Fibroblast of lung (primary cell): Measurements from ENCODE around the gene MGAT4A. TPM values are rescaled to one million over a fixed set of nuclear protein-coding genes. Genes with fewer than 3 reads are reported as not detected.

Source experiments
- DNase-seq, 2 donors: peaks; one replicate each; pipeline versions ENCODE4 v3.0.0 to v3.0.0-alpha.2; 2010; ENCODE audit warnings: low read depth in 2 of 2
- H2AFZ ChIP-seq: 2 replicates; pipeline ENCODE4 v1.5.1; 2012; ENCODE audit warnings: low read length, control low read depth, inconsistent platforms
- H3K27ac ChIP-seq: 2 replicates; pipeline ENCODE4 v1.5.1; 2011; ENCODE audit warnings: low read length, control low read depth; ENCODE audit not compliant: insufficient read depth
- H3K27me3 ChIP-seq: 2 replicates; pipeline ENCODE4 v1.5.1; 2011; ENCODE audit warnings: mild to moderate bottlenecking, low read length; ENCODE audit not compliant: control insufficient read depth, insufficient read depth
- H3K36me3 ChIP-seq: 2 replicates; pipeline ENCODE4 v1.5.1; 2011; ENCODE audit warnings: low read length; ENCODE audit not compliant: control insufficient read depth, insufficient read depth
- H3K4me1 ChIP-seq: 2 replicates; pipeline ENCODE4 v1.5.1; 2011; ENCODE audit warnings: low read length; ENCODE audit not compliant: control insufficient read depth, insufficient read depth; ENCODE audit errors: extremely low read depth
- H3K4me2 ChIP-seq: 2 replicates; pipeline ENCODE4 v1.5.1; 2011; ENCODE audit warnings: low read length, control low read depth; ENCODE audit not compliant: insufficient read depth; ENCODE audit errors: extremely low read depth
- H3K4me3 ChIP-seq, 4 experiments: fragments of 200-600 bp in 1 of 4; sonication (generic) in 1 of 4; replicated peaks in 1 of 4; 2 replicates each; pipeline ENCODE4 v1.5.1; 2011 to 2016; ENCODE audit warnings: low read length in 4 of 4, low read depth in 3 of 4, mild to moderate bottlenecking in 3 of 4, control low read depth in 2 of 4, inconsistent platforms in 1 of 4, mixed read lengths in 1 of 4; ENCODE audit not compliant: insufficient read depth in 1 of 4; ENCODE audit errors: control extremely low read depth in 1 of 4
- H3K79me2 ChIP-seq: 2 replicates; pipeline ENCODE4 v1.5.1; 2012; ENCODE audit warnings: mild to moderate bottlenecking, low read length, inconsistent platforms; ENCODE audit not compliant: control insufficient read depth, insufficient read depth
- H3K9ac ChIP-seq: 2 replicates; pipeline ENCODE4 v1.5.1; 2011; ENCODE audit warnings: mild to moderate bottlenecking, low read length, control low read depth; ENCODE audit not compliant: insufficient read depth
- H3K9me3 ChIP-seq: 2 replicates; pipeline ENCODE4 v1.5.1; 2012; ENCODE audit warnings: low read depth, low read length; ENCODE audit not compliant: control insufficient read depth, insufficient read depth
- H4K20me1 ChIP-seq: 2 replicates; pipeline ENCODE4 v1.5.1; 2011; ENCODE audit warnings: low read length; ENCODE audit not compliant: control insufficient read depth, insufficient read depth; ENCODE audit errors: extremely low read depth
- EZH2 ChIP-seq: IDR thresholded peaks from 2 replicates; pipeline ENCODE4 v1.5.1; 2012; ENCODE audit warnings: low read length, control low read depth, mild to moderate bottlenecking; ENCODE audit errors: missing control alignments
- polyA plus RNA-seq, 2 donors: library from polyadenylated mRNA; depleted of rRNA in 1 of 2; stranded (reverse) in 1 of 2; unstranded in 1 of 2; fragments of >200 nt; gene quantifications; 2 replicates each; pipeline ENCODE4 v1.2.1, GENCODE V29; 2011 to 2012; ENCODE audit warnings: missing spikeins in 1 of 2
- total RNA-seq: library from RNA; depleted of rRNA; stranded (reverse); fragments of >200 nt; gene quantifications from 2 replicates; pipeline ENCODE4 v1.2.1, GENCODE V29; 2014
- TF ChIP-seq, protein P1 (sequence below), 2 donors: IDR thresholded peaks in 1 of 2; conservative IDR thresholded peaks in 1 of 2; 1 replicate in 1 of 2; 2 replicates in 1 of 2; pipeline ENCODE4 v1.5.1; 2011 to 2012; ENCODE audit warnings: low read length in 2 of 2, control low read depth in 1 of 2, inconsistent platforms in 1 of 2, low read depth in 1 of 2, mild to moderate bottlenecking in 1 of 2

MGAT4A gene
- total and polyA plus RNA-seq, 2 donors (not counting 1 experiment from before 2014, with no cell fraction given): 0.10 to 0.17 TPM

DNA sequence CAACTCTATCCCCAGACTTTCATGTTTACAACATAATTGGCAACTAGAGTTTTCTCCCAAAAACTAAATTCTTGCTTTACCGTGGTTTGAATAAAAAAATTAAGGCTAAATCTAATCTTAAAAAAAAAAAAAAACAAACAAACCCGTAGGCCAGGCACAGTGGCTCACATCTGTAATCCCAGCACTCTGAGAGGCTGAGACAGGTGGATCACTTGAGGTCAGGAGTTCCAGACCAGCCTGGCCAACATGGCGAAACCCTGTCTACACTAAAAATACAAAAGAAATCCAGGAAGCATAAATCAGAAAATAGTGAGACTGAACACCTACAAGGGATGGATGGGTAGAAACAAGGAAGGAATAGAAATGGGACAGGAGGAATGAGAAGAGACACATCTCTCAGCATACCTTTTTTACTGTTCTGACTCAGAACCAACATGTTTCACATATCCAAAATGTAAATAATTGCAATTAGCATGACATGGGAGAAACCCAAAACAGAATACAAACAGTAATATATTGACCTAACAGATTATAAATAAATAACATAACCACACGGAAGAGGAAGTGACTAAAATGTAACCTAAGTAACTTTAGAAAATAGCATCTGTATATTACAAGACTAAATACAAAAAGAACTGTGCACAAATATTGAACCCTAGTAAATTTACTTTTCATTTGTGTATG lies 17.5 kb downstream of the MGAT4A start:
- Histone ChIP-seq H3K4me3 (no peak overlapping the region), H3K9ac (no peak overlapping the region), H3K9me3 (no peaks in the 10 kb centered on the region), H2AFZ (no peak overlapping the region), H3K4me1 (no peaks in the 10 kb centered on the region), H3K4me2 (no peak overlapping the region), H3K79me2 (no peaks in the 10 kb centered on the region), H4K20me1 (no peaks in the 10 kb centered on the region), H3K36me3 (no peaks in the 10 kb centered on the region), H3K27ac (no peak overlapping the region), H3K27me3 (no peaks in the 10 kb centered on the region)
- DNase-seq: no peak
- no peak for TF ChIP-seq EZH2
- TF ChIP-seq, protein P1, sequence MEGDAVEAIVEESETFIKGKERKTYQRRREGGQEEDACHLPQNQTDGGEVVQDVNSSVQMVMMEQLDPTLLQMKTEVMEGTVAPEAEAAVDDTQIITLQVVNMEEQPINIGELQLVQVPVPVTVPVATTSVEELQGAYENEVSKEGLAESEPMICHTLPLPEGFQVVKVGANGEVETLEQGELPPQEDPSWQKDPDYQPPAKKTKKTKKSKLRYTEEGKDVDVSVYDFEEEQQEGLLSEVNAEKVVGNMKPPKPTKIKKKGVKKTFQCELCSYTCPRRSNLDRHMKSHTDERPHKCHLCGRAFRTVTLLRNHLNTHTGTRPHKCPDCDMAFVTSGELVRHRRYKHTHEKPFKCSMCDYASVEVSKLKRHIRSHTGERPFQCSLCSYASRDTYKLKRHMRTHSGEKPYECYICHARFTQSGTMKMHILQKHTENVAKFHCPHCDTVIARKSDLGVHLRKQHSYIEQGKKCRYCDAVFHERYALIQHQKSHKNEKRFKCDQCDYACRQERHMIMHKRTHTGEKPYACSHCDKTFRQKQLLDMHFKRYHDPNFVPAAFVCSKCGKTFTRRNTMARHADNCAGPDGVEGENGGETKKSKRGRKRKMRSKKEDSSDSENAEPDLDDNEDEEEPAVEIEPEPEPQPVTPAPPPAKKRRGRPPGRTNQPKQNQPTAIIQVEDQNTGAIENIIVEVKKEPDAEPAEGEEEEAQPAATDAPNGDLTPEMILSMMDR (conservative IDR thresholded peaks at IDR 0.05 in 1 of 2, IDR thresholded peaks at IDR 0.05 in 1 of 2; ENCODE audit: low read depth in 1 of 2, low read length in 2 of 2): no peak

DNA sequence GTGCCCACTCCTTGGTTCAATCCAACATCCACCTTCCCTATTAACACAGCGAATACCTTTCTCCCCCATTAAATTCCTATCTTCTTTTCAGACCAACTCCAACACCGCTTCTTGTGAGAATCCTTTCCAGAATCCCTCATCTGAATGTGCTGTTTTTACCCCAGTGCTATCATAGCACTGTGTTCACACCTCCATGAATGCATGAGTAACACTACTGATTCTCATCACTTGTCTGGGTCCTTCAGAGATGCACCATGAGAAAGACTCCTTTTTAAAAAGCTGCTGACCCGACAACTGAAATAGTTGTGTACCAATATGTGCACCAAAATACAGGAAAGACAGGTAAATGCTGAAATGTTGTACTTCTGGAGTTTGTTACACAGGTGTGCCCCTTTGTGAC lies 18.8 kb downstream of the MGAT4A start:
- no peak overlapping the region for H3K9ac ChIP-seq
- no peaks in the 10 kb centered on the region for H3K36me3 ChIP-seq
- no peak overlapping the region for H3K27ac ChIP-seq
- no peaks in the 10 kb centered on the region for H3K9me3 ChIP-seq
- TF ChIP-seq, protein P1 (conservative IDR thresholded peaks at IDR 0.05 in 1 of 2, IDR thresholded peaks at IDR 0.05 in 1 of 2; ENCODE audit: low read depth in 1 of 2, low read length in 2 of 2): no peak
- TF ChIP-seq EZH2: no peak
- no peak overlapping the region for H3K4me2 ChIP-seq
- no peak overlapping the region for H3K4me3 ChIP-seq
- no peaks in the 10 kb centered on the region for H3K27me3 ChIP-seq
- H3K79me2 ChIP-seq: no peaks in the 10 kb centered on the region
- no peak overlapping the region for H2AFZ ChIP-seq
- DNase-seq: no peak
- H4K20me1 ChIP-seq: no peaks in the 10 kb centered on the region
- H3K4me1 ChIP-seq: no peaks in the 10 kb centered on the region

DNA sequence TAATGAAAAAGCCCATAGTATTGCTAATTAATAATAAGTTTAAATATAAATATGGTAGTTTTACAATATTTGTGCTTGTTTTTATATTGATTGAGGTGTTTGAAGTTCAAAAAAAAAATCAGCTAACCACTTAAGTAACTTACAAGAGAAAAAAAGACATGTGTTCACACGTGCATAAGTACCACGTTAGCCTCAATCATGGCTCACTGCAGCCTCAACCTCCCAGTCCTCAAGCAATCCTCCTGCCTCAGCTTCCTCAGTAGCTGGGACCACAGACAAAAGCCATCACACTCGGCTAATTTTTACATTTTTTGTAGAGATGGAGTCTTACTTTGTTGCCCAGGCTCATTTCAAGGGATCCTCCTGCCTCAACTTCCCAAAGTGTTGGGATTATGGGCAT lies 19.4 kb downstream of the MGAT4A start:
- Histone ChIP-seq H3K36me3 (no peaks in the 10 kb centered on the region), H3K4me2 (no peak overlapping the region), H3K9me3 (no peaks in the 10 kb centered on the region), H3K4me3 (no peak overlapping the region), H2AFZ (no peak overlapping the region), H3K27ac (no peak overlapping the region), H4K20me1 (no peaks in the 10 kb centered on the region), H3K27me3 (no peaks in the 10 kb centered on the region), H3K4me1 (no peaks in the 10 kb centered on the region), H3K79me2 (no peaks in the 10 kb centered on the region), H3K9ac (no peak overlapping the region)
- DNase-seq: no peak
- TF ChIP-seq, protein P1 (conservative IDR thresholded peaks at IDR 0.05 in 1 of 2, IDR thresholded peaks at IDR 0.05 in 1 of 2; ENCODE audit: low read depth in 1 of 2, low read length in 2 of 2): no peak
- TF ChIP-seq EZH2: no peak
